Naive thymus-derived CD4-positive, alpha-beta T cell (primary cell): ENCODE results near the gene ADRA2B. TPM values are rescaled to one million over a fixed set of nuclear protein-coding genes. Genes with fewer than 3 reads are reported as not detected.

Experiments
- ATAC-seq: fragments of 150-1000 bp; cut with Tn5 transposase; 2 replicates; pipeline ENCODE4 v1.10.0; 2021; ENCODE audit warnings: mild to moderate bottlenecking, moderate library complexity
- CTCF ChIA-PET: fragments of 350-600 bp; sonication (Branson Sonifier 250); formaldehyde crosslinking; loops from one replicate; lab custom pipeline; 2021; ENCODE audit warnings: antibody characterized with exemption; lab: Charles Lee
- POLR2A ChIA-PET: fragments of 350-600 bp; sonication (Branson Sonifier 250); formaldehyde crosslinking; loops from one replicate; lab custom pipeline; 2021; ENCODE audit warnings: antibody characterized with exemption, inconsistent platforms; lab: Charles Lee
- DNase-seq, 9 donors: peaks; one replicate each; pipeline versions ENCODE4 v3.0.0 to v3.0.0-alpha.2; 2020 to 2022; ENCODE audit warnings: mixed read lengths in 1 of 9
- H3K27ac ChIP-seq: one replicate; pipeline ENCODE4 v1.7.0; 2013; ENCODE audit warnings: mild to moderate bottlenecking, low read depth, low read length, moderate library complexity
- H3K27me3 ChIP-seq, 2 donors: one replicate each; pipeline ENCODE4 v1.7.0; 2013; ENCODE audit warnings: low read length in 2 of 2, mild to moderate bottlenecking in 2 of 2, moderate library complexity in 2 of 2; ENCODE audit not compliant: control insufficient read depth in 2 of 2, insufficient read depth in 2 of 2
- H3K36me3 ChIP-seq, 3 experiments: 1 replicate in 2 of 3; 2 replicates in 1 of 3; pipeline ENCODE4 v1.7.0; 2013; ENCODE audit warnings: low read length in 3 of 3, mild to moderate bottlenecking in 3 of 3, moderate library complexity in 1 of 3; ENCODE audit not compliant: insufficient read depth in 3 of 3, control insufficient read depth in 2 of 3
- H3K4me1 ChIP-seq, 2 donors: one replicate each; pipeline ENCODE4 v1.7.0; 2013; ENCODE audit warnings: low read length in 2 of 2, mild to moderate bottlenecking in 2 of 2, moderate library complexity in 1 of 2; ENCODE audit not compliant: control insufficient read depth in 2 of 2, insufficient read depth in 2 of 2
- H3K4me3 ChIP-seq: 2 replicates; pipeline ENCODE4 v1.7.0; 2013; ENCODE audit warnings: mild to moderate bottlenecking, low read length
- H3K9me3 ChIP-seq, 3 experiments: 1 replicate in 2 of 3; 2 replicates in 1 of 3; pipeline ENCODE4 v1.7.0; 2013; ENCODE audit warnings: low read length in 3 of 3; ENCODE audit not compliant: control insufficient read depth in 2 of 3
- H3K27ac Mint-ChIP-seq, 9 donors: one replicate each; pipeline ENCODE4 v1.8.0; 2020 to 2022; ENCODE audit warnings: mixed read lengths in 9 of 9, mild to moderate bottlenecking in 8 of 9, moderate library complexity in 5 of 9, inconsistent platforms in 2 of 9
- H3K27me3 Mint-ChIP-seq, 5 donors: one replicate each; pipeline ENCODE4 v1.8.0; 2021 to 2022; ENCODE audit warnings: mixed read lengths in 5 of 5, mild to moderate bottlenecking in 1 of 5
- H3K36me3 Mint-ChIP-seq, 5 donors: one replicate each; pipeline ENCODE4 v1.8.0; 2020 to 2022; ENCODE audit warnings: mixed read lengths in 5 of 5, mild to moderate bottlenecking in 3 of 5, inconsistent platforms in 1 of 5
- H3K4me1 Mint-ChIP-seq, 7 donors: one replicate each; pipeline ENCODE4 v1.8.0; 2020 to 2022; ENCODE audit warnings: mixed read lengths in 7 of 7, mild to moderate bottlenecking in 3 of 7, inconsistent platforms in 1 of 7
- H3K4me3 Mint-ChIP-seq, 10 donors: one replicate each; pipeline ENCODE4 v1.8.0; 2020 to 2022; ENCODE audit warnings: mild to moderate bottlenecking in 10 of 10, mixed read lengths in 10 of 10, moderate library complexity in 6 of 10, inconsistent platforms in 2 of 10
- H3K9me3 Mint-ChIP-seq, 11 donors: one replicate each; pipeline ENCODE4 v1.8.0; 2020 to 2022; ENCODE audit warnings: mixed read lengths in 11 of 11, mild to moderate bottlenecking in 4 of 11, inconsistent platforms in 1 of 11, moderate library complexity in 1 of 11
- intact Hi-C, 2 donors: fragments of 100-400 bp; cut with micrococcal nuclease; formaldehyde crosslinking; loops; one replicate each; pipeline ENCODE4 v1.15.1; 2023
- polyA plus RNA-seq, 2 donors: library from polyadenylated mRNA; unstranded; fragments of 300-500 nt; fragmentation: Illumina TruSeq; gene quantifications; one replicate each; pipeline ENCODE4 v1.2.3, GENCODE V29; 2021
- total RNA-seq, 6 experiments: library from RNA in 5 of 6; stranded (reverse) in 5 of 6; gene quantifications; 1 replicate in 5 of 6; 2 replicates in 1 of 6; pipeline ENCODE4 v1.2.3 and lab custom pipeline; 2021 to 2026

Gene ADRA2B
- total and polyA plus RNA-seq, 7 experiments from 2014 or later: 0.15 to 0.93 (median 0.76) TPM; not detected in 4

DNA sequence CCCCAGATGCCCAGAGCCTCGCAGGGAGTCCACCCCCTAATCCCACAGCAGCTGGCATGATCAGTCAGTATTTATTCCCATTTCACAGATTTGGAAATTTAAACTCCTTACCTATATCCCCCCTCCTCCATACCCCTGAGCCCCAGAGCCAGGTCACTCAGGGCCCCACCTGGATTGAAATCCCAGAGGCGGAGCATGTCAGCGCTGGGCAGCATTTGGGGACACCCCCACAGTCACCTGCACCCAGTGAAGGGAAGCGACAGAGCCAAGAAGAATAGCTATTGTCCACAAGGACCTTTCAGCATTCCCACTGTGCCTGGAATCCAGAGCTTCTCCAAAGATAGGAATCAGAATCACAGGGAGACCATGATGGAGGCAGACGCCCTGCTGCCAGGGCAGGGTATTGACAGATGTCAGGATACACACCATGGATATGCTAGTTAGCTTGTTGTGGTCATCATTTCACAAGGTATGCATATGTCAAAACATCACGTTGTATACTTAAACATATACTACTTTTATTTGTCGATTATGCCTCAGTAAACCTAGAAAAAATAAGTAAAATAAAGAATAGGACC lies 22.9 kb upstream of the ADRA2B start:
- intact Hi-C loops: loop anchor here in 1 of 2 donors (2.0 kb wide), 1 partner anchor 128 kb away; the partner anchor contains the start of gene CIAO1
- H3K36me3 ChIP-seq: peaks cover 0 to 13% (median 0%) of the 10 kb centered on the region in 3 experiments
- no peak overlapping the region for H3K27ac ChIP-seq
- CTCF ChIA-PET: interaction anchor here (0.7 to 15.4 kb wide), 15 partner anchors 8 to 447 kb away, joined by 3 to 401 read pairs (median 5); partner anchors contain the start of gene CIAO1
- H3K4me3 ChIP-seq: no peak overlapping the region
- ATAC-seq (no peak), DNase-seq (no peak)
- H3K27ac Mint-ChIP-seq: peak overlapping the region in 5 of 9 donors; percentile 33 to 70 (median 56)
- H3K9me3 ChIP-seq: no peaks in the 10 kb centered on the region
- no peaks in the 10 kb centered on the region for H3K27me3 ChIP-seq
- H3K4me1 Mint-ChIP-seq: peaks cover 15 to 37% (median 25%) of the 10 kb centered on the region in 7 donors
- H3K4me1 ChIP-seq: peaks cover 21 to 25% of the 10 kb centered on the region in 2 donors
- POLR2A ChIA-PET: interaction anchor here (0.8 to 3.5 kb wide), 9 partner anchors 8 to 54 kb away, joined by 3 to 59 read pairs (median 4); no protein-coding TSS in a partner anchor
- H3K27me3 Mint-ChIP-seq: no peaks in the 10 kb centered on the region
- H3K9me3 Mint-ChIP-seq: no peaks in the 10 kb centered on the region
- H3K36me3 Mint-ChIP-seq: peaks cover 0 to 9% (median 3%) of the 10 kb centered on the region in 5 donors
- H3K4me3 Mint-ChIP-seq: no peak overlapping the region

GRCh38 chr2:96138179-96139145 lies 22.1 kb upstream of the ADRA2B start, which contains the start of gene ASTL:
Gene ASTL (minus strand): TSS chr2:96138502. CDS start chr2:96138436, 66 bp downstream.
- H3K9me3 Mint-ChIP-seq: no peaks in the 10 kb centered on the region
- no peaks in the 10 kb centered on the region for H3K9me3 ChIP-seq
- peaks cover 0 to 5% (median 0%) of the 10 kb centered on the region in 3 experiments for H3K36me3 ChIP-seq
- H3K27me3 Mint-ChIP-seq: no peaks in the 10 kb centered on the region
- H3K4me1 ChIP-seq: peaks cover 18 to 20% of the 10 kb centered on the region in 2 donors
- ATAC-seq: peak; percentile 68
- intact Hi-C loops: loop anchor here (1.0 to 2.0 kb wide), 3 partner anchors 10 to 128 kb away; partner anchors contain the start of gene CIAO1 (in 1 of the 2)
- no peaks in the 10 kb centered on the region for H3K27me3 ChIP-seq
- ChIA-PET POLR2A (interaction anchor here (0.8 to 3.5 kb wide), 10 partner anchors 9 to 54 kb away, joined by 3 to 59 read pairs (median 4); no protein-coding TSS in a partner anchor), CTCF (interaction anchor here (0.7 to 15.4 kb wide), 17 partner anchors 9 to 448 kb away, joined by 3 to 401 read pairs (median 4); partner anchors contain the start of gene CIAO1)
- H3K4me1 Mint-ChIP-seq: peaks cover 8 to 28% (median 17%) of the 10 kb centered on the region in 7 donors
- DNase-seq: peak in 8 of 9 donors; percentile 56 to 78 (median 73)
- no peak within 1 kb of the TSS for H3K27ac ChIP-seq
- no peak within 1 kb of the TSS for H3K4me3 ChIP-seq
- H3K27ac Mint-ChIP-seq: peak within 1 kb of the TSS in 7 of 9 donors; percentile 25 to 70 (median 56)
- no peak within 1 kb of the TSS for H3K4me3 Mint-ChIP-seq
- peaks cover 0 to 4% (median 0%) of the 10 kb centered on the region in 5 donors for H3K36me3 Mint-ChIP-seq

- peaks cover 9 to 11% of the 10 kb centered on the region in 2 donors for H3K4me1 ChIP-seq
- Mint-ChIP-seq H3K4me3 (no peak overlapping the region), H3K27me3 (no peaks in the 10 kb centered on the region), H3K4me1 (peaks cover 8 to 23% (median 9%) of the 10 kb centered on the region in 7 donors), H3K36me3 (peaks cover 0 to 3% (median 0%) of the 10 kb centered on the region in 5 donors), H3K27ac (peak overlapping the region in 1 of 9 donors; percentile 43), H3K9me3 (no peaks in the 10 kb centered on the region)
- no peak for DNase-seq
- H3K9me3 ChIP-seq: no peaks in the 10 kb centered on the region
- intact Hi-C loops: loop anchor here (1.0 to 2.0 kb wide), 3 partner anchors 11 to 129 kb away; partner anchors contain the start of gene CIAO1 (in 1 of the 2)
- ChIA-PET POLR2A (interaction anchor here (1.1 to 3.5 kb wide), 4 partner anchors 10 to 37 kb away, joined by 3 to 59 read pairs (median 10); no protein-coding TSS in a partner anchor), CTCF (interaction anchor here (0.7 to 15.4 kb wide), 9 partner anchors 10 to 218 kb away, joined by 3 to 401 read pairs (median 4); no protein-coding TSS in a partner anchor)
- H3K27me3 ChIP-seq: no peaks in the 10 kb centered on the region
- H3K4me3 ChIP-seq: no peak overlapping the region
- H3K36me3 ChIP-seq: no peaks in the 10 kb centered on the region
- no peak for ATAC-seq
- no peak overlapping the region for H3K27ac ChIP-seq
Observed at GRCh38 chr2:96137321-96138178, 21.2 kb upstream of the ADRA2B start.

DNA sequence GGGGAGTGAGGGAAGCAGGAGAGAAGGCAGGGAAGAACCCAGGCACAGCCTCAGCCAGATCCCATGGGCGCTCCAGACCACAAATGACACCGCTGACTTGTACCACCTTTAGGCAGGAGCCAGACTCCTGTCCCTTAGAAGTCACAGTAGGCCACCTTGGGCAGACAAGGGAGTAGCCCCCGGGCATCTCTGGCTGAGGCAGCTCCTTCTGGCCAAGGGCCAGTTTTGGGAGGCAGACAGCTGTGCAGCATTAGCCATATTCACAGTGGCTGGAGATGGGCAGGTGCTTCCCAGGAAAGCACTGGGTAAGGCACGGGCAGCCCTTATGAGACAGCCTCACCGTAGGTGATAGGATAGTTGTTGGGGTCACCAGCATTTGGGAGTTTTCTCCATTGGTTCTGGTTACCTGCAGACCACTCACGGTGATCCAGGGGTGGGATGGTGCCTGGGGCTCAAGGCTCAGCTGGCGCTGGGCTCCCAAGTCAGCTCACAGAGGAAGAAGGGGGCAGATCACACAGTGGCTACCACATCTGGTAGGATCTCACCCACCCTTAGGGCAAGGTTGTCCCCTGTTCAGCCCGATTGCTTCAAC lies 19.9 kb upstream of the ADRA2B start:
- Histone ChIP-seq H3K36me3 (no peaks in the 10 kb centered on the region), H3K9me3 (no peaks in the 10 kb centered on the region), H3K4me1 (peaks cover 3 to 8% of the 10 kb centered on the region in 2 donors), H3K27ac (no peak overlapping the region), H3K4me3 (no peak overlapping the region), H3K27me3 (no peaks in the 10 kb centered on the region)
- Mint-ChIP-seq H3K27ac (no peak overlapping the region), H3K4me1 (peaks cover 0 to 14% (median 0%) of the 10 kb centered on the region in 7 donors), H3K27me3 (no peaks in the 10 kb centered on the region), H3K4me3 (no peak overlapping the region), H3K36me3 (peaks cover 0 to 7% (median 0%) of the 10 kb centered on the region in 5 donors), H3K9me3 (no peaks in the 10 kb centered on the region)
- ATAC-seq: no peak
- ChIA-PET POLR2A (interaction anchor here (3.5 kb wide), 1 partner anchor 38 kb away, joined by 59 read pairs; no protein-coding TSS in a partner anchor), CTCF (interaction anchor here (1.0 to 15.4 kb wide), 3 partner anchors 38 to 44 kb away, joined by 3 to 401 read pairs (median 4); no protein-coding TSS in a partner anchor)
- no peak for DNase-seq
- intact Hi-C loops: no loop called here

GRCh38 chr2:96135621-96136020 lies 19.2 kb upstream of the ADRA2B start:
- peaks cover 0 to 18% (median 0%) of the 10 kb centered on the region in 7 donors for H3K4me1 Mint-ChIP-seq
- no peaks in the 10 kb centered on the region for H3K9me3 Mint-ChIP-seq
- H3K27me3 Mint-ChIP-seq: no peaks in the 10 kb centered on the region
- H3K4me3 Mint-ChIP-seq: no peak overlapping the region
- H3K27ac Mint-ChIP-seq: no peak overlapping the region
- H3K27ac ChIP-seq: no peak overlapping the region
- H3K36me3 ChIP-seq: no peaks in the 10 kb centered on the region
- peaks cover 0 to 7% (median 0%) of the 10 kb centered on the region in 5 donors for H3K36me3 Mint-ChIP-seq
- H3K27me3 ChIP-seq: no peaks in the 10 kb centered on the region
- no peak overlapping the region for H3K4me3 ChIP-seq
- intact Hi-C loops: no loop called here
- H3K9me3 ChIP-seq: no peaks in the 10 kb centered on the region
- DNase-seq (no peak), ATAC-seq (no peak)
- H3K4me1 ChIP-seq: peaks cover 3 to 8% of the 10 kb centered on the region in 2 donors
- POLR2A ChIA-PET: no interaction called here
- CTCF ChIA-PET: interaction anchor here (15.4 kb wide), 1 partner anchor 38 kb away, joined by 401 read pairs; no protein-coding TSS in a partner anchor
